ENCODE results near the gene CLPX.
"Not testable (repeated sequence)": the region's sequence is repeated elsewhere in the genome, so short reads cannot be mapped to it uniquely, and the experiment has no call there.

CLPX gene

DNA sequence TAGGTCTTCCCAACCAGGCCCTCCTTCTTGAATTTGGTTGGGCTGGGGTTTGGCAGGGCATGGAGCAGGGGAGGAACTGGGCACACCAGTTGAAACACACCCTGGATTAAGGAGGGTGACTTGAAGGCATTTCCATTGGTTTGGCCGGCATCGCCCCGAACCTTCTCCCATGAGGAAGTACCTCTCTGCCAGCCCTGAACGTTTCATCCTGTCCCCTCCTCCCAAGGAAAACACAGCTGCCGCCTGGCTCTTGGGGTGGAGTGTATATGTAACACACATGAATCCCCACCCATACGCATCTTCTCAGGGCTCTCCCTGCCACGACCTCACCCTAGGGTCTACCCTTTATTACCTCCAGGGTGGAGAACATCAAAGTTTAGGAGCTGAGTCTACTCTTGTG lies 84.7 kb downstream of the CLPX start:
- no peak for DNase-seq

DNA sequence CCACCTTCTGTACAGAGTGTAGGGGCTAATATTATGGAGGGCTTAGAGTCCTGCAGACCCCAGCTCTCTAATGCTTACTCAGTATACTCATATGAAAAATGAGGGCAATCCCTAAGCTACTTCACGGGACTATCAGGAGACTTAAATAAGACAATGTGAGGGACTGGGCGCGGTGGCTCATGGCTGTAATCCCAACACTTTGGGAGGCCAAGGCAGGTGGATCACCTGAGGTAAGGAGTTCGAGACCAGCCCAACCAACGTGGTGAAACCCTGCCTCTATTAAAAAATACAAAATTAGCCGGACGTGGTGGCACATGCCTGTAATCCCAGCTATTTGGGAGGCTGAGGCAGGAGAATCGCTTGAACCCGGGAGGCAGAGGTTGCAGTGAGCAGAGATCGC lies 85.3 kb downstream of the CLPX start:
- DNase-seq = not testable (repeated sequence)

DNA sequence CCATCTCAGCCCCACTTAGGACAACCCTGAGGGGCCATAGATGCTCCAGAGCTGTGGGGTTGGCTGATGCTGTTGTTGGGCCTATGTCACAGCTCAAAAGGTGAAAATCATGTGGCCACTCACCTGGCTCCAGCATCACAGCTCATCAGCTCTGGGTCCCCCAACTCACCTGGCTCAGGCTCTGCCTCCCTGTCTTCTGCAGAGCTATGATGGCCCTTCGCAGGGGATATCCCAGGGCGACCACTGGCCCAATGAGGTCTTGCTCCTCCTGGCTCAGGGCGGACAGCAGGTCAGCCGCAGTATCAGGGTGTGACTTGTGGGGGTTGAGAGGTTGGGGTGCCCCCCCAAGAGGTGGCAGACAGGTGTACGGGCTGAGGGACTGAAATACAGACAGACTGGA lies 85.8 kb downstream of the CLPX start:
- DNase-seq = no peak

All from hippocampal formation (tissue), 2 donors.